CD14-positive monocyte (primary cell): ENCODE results near the gene KCNE4. TPM values are rescaled to one million over a fixed set of nuclear protein-coding genes. Genes with fewer than 3 reads are reported as not detected.

Experiments used
- DNase-seq, 3 donors: peaks; one replicate each; pipeline ENCODE4 v3.0.0-alpha.2; 2011 to 2022
- H2AFZ ChIP-seq: 2 replicates; pipeline ENCODE4 v1.6.0; 2012; ENCODE audit warnings: mild to moderate bottlenecking, low read depth, low read length, inconsistent platforms; ENCODE audit not compliant: insufficient read depth, poor library complexity, severe bottlenecking
- H3K27ac ChIP-seq, 2 donors: 1 replicate in 1 of 2; 2 replicates in 1 of 2; pipeline ENCODE4 v1.5.1; 2012 to 2013; ENCODE audit warnings: low read length in 2 of 2, control low read depth in 1 of 2, inconsistent platforms in 1 of 2, low read depth in 1 of 2, mild to moderate bottlenecking in 1 of 2
- H3K27me3 ChIP-seq, 2 donors: one replicate each; pipeline versions ENCODE4 v1.6.0 to v1.6.1; 2011 to 2013; ENCODE audit warnings: low read length in 2 of 2; ENCODE audit not compliant: control insufficient read depth in 2 of 2, insufficient read depth in 2 of 2
- H3K36me3 ChIP-seq, 2 donors: replicated peaks in 1 of 2; 1 replicate in 1 of 2; 2 replicates in 1 of 2; pipeline versions ENCODE4 v1.5.1 to v1.6.1; 2012 to 2013; ENCODE audit warnings: low read length in 2 of 2, control low read depth in 1 of 2, inconsistent platforms in 1 of 2, mild to moderate bottlenecking in 1 of 2; ENCODE audit not compliant: insufficient read depth in 2 of 2, control insufficient read depth in 1 of 2
- H3K4me1 ChIP-seq, 2 donors: 1 replicate in 1 of 2; 2 replicates in 1 of 2; pipeline versions ENCODE4 v1.5.1 to v1.6.1; 2012 to 2013; ENCODE audit warnings: low read length in 2 of 2, control low read depth in 1 of 2, inconsistent platforms in 1 of 2, mild to moderate bottlenecking in 1 of 2, moderate library complexity in 1 of 2; ENCODE audit not compliant: insufficient read depth in 2 of 2, control insufficient read depth in 1 of 2
- H3K4me2 ChIP-seq: replicated peaks from 2 replicates; pipeline ENCODE3; 2012; ENCODE audit warnings: low read length, moderate library complexity, mild to moderate bottlenecking; ENCODE audit not compliant: poor library complexity, severe bottlenecking; ENCODE audit errors: extremely low read depth
- H3K4me3 ChIP-seq, 3 experiments: fragments of 200-600 bp in 1 of 3; sonication (generic) in 1 of 3; replicated peaks in 1 of 3; 1 replicate in 2 of 3; 2 replicates in 1 of 3; pipeline ENCODE4 v1.5.1; 2011 to 2013; ENCODE audit warnings: low read length in 3 of 3, mild to moderate bottlenecking in 3 of 3, control low read depth in 2 of 3, low read depth in 2 of 3, inconsistent platforms in 1 of 3, moderate library complexity in 1 of 3
- H3K79me2 ChIP-seq: 2 replicates; pipeline ENCODE4 v1.6.0; 2012; ENCODE audit warnings: mild to moderate bottlenecking, control low read depth, inconsistent platforms, low read length, moderate library complexity; ENCODE audit not compliant: insufficient read depth
- H3K9ac ChIP-seq: 2 replicates; pipeline ENCODE4 v1.6.0; 2017; ENCODE audit warnings: low read length, mild to moderate bottlenecking; ENCODE audit not compliant: insufficient read depth, poor library complexity, severe bottlenecking
- H3K9me3 ChIP-seq, 2 donors: replicated peaks in 1 of 2; 1 replicate in 1 of 2; 2 replicates in 1 of 2; pipeline versions ENCODE4 v1.5.1 to v1.6.1; 2012 to 2013; ENCODE audit warnings: low read length in 2 of 2, control low read depth in 1 of 2; ENCODE audit not compliant: control insufficient read depth in 1 of 2, insufficient read depth in 1 of 2
- H4K20me1 ChIP-seq: 2 replicates; pipeline ENCODE4 v1.6.0; 2012; ENCODE audit warnings: mild to moderate bottlenecking, low read length, control low read depth, moderate library complexity; ENCODE audit not compliant: insufficient read depth
- H3K27ac Mint-ChIP-seq, 7 donors: one replicate each; pipeline ENCODE4 v1.8.0; 2020; ENCODE audit warnings: mild to moderate bottlenecking in 7 of 7, mixed read lengths in 7 of 7, moderate library complexity in 6 of 7, inconsistent platforms in 2 of 7
- H3K27me3 Mint-ChIP-seq, 3 donors: one replicate each; pipeline ENCODE4 v1.8.0; 2021 to 2022; ENCODE audit warnings: low read depth in 3 of 3, mild to moderate bottlenecking in 3 of 3, mixed read lengths in 3 of 3, moderate library complexity in 3 of 3, inconsistent platforms in 1 of 3
- H3K36me3 Mint-ChIP-seq, 2 donors: one replicate each; pipeline ENCODE4 v1.8.0; 2020; ENCODE audit warnings: mixed read lengths in 2 of 2, inconsistent platforms in 1 of 2, mild to moderate bottlenecking in 1 of 2
- H3K4me1 Mint-ChIP-seq: one replicate; pipeline ENCODE4 v1.8.0; 2020; ENCODE audit warnings: mild to moderate bottlenecking, mixed read lengths
- H3K4me3 Mint-ChIP-seq, 2 donors: one replicate each; pipeline ENCODE4 v1.8.0; 2020; ENCODE audit warnings: mild to moderate bottlenecking in 2 of 2, mixed read lengths in 2 of 2, moderate library complexity in 1 of 2
- H3K9me3 Mint-ChIP-seq, 7 donors: one replicate each; pipeline ENCODE4 v1.8.0; 2020 to 2022; ENCODE audit warnings: mixed read lengths in 7 of 7, mild to moderate bottlenecking in 6 of 7, moderate library complexity in 6 of 7, inconsistent platforms in 2 of 7
- WGBS: methylation state at CpG from one replicate; pipeline ENCODE4 v1.1.5; 2013; ENCODE audit warnings: missing lambda C conversion rate; ENCODE audit not compliant: insufficient coverage; 5-methylcytosine and 5-hydroxymethylcytosine counted together
- intact Hi-C, 2 donors: fragments of 100-400 bp; cut with micrococcal nuclease; formaldehyde crosslinking; loops; one replicate each; pipeline versions ENCODE4 v1.15.0 to v1.15.1; 2023
- polyA plus RNA-seq, 3 donors: library from polyadenylated mRNA; depleted of rRNA in 1 of 3; unstranded in 2 of 3; stranded (reverse) in 1 of 3; fragments of 300-500 nt in 2 of 3; fragments of >200 nt in 1 of 3; fragmentation: Illumina TruSeq in 2 of 3; gene quantifications; 1 replicate in 2 of 3; 2 replicates in 1 of 3; pipeline ENCODE4 v1.2.3, GENCODE V29; 2012 to 2021
- TF ChIP-seq, protein P1 (sequence below): fragments of 200-600 bp; IDR thresholded peaks from one replicate; pipeline ENCODE4 v1.8.0; 2022; ENCODE audit warnings: antibody characterized with exemption, mild to moderate bottlenecking

The KCNE4 gene
- polyA plus RNA-seq, 3 donors, result not detected

DNA sequence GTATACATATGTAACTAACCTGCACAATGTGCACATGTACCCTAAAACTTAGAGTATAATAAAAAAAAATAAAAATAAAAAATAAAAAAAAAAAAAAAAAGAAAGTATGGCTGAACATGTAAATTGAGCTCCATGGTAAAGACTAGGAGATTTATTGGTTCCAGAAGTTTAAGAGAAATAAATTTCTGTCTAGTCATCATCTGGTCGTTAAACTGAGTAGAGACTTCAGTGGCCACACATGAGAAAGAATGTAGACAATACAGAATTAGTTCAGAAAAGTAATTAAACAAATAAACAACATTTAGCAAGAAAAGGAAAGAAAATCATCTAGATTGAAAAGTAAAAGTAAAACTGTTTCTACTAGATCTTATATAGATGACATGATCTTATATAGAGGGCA is 12.4 kb upstream of the KCNE4 start:
- Mint-ChIP-seq H3K4me1 (peaks cover 31% of the 10 kb centered on the region), H3K4me3 (no peak overlapping the region), H3K36me3 (no peaks in the 10 kb centered on the region), H3K27ac (no peak overlapping the region), H3K9me3 (peaks cover 0 to 7% (median 1%) of the 10 kb centered on the region in 7 donors), H3K27me3 (peaks cover 0 to 5% (median 2%) of the 10 kb centered on the region in 3 donors)
- H3K9me3 ChIP-seq, result no peaks in the 10 kb centered on the region
- no peaks in the 10 kb centered on the region for H3K27me3 ChIP-seq
- no CpG with 5 or more reads among the region's 1 CpG for WGBS
- H3K9ac ChIP-seq, result no peak overlapping the region
- no peaks in the 10 kb centered on the region for H3K36me3 ChIP-seq
- TF ChIP-seq, protein P1, sequence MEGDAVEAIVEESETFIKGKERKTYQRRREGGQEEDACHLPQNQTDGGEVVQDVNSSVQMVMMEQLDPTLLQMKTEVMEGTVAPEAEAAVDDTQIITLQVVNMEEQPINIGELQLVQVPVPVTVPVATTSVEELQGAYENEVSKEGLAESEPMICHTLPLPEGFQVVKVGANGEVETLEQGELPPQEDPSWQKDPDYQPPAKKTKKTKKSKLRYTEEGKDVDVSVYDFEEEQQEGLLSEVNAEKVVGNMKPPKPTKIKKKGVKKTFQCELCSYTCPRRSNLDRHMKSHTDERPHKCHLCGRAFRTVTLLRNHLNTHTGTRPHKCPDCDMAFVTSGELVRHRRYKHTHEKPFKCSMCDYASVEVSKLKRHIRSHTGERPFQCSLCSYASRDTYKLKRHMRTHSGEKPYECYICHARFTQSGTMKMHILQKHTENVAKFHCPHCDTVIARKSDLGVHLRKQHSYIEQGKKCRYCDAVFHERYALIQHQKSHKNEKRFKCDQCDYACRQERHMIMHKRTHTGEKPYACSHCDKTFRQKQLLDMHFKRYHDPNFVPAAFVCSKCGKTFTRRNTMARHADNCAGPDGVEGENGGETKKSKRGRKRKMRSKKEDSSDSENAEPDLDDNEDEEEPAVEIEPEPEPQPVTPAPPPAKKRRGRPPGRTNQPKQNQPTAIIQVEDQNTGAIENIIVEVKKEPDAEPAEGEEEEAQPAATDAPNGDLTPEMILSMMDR, result no peak
- H3K4me2 ChIP-seq, result no peak overlapping the region
- no peaks in the 10 kb centered on the region for H4K20me1 ChIP-seq
- H3K4me1 ChIP-seq, result peaks cover 26 to 28% of the 10 kb centered on the region in 2 donors
- intact Hi-C loops, result no loop called here
- no peaks in the 10 kb centered on the region for H3K79me2 ChIP-seq
- no peak for DNase-seq
- no peak overlapping the region for H3K27ac ChIP-seq
- no peak overlapping the region for H3K4me3 ChIP-seq
- H2AFZ ChIP-seq, result no peak overlapping the region

DNA sequence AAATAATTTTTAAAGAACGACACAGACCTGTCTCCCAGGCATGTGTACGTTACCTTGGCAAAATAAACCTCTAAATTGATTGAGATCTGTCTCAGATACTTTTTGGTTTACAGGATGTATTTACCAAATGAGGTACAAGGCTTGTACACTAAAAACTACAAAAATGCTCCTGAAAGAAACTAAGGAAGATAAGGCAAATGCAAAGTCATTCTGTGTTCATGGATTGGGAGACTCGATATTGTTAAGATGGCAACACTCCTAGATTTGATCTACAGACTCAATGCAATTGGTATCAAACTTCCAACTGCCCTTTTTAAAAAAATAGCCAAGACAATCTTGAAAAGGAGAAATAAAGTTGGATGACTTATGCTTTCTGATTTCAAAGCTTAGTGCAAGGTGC is 11.5 kb upstream of the KCNE4 start:
- Mint-ChIP-seq H3K9me3 (peaks cover 0 to 4% (median 1%) of the 10 kb centered on the region in 7 donors), H3K27me3 (peaks cover 0 to 5% (median 2%) of the 10 kb centered on the region in 3 donors), H3K36me3 (no peaks in the 10 kb centered on the region), H3K4me1 (peaks cover 31% of the 10 kb centered on the region), H3K27ac (no peak overlapping the region), H3K4me3 (no peak overlapping the region)
- no peaks in the 10 kb centered on the region for H3K9me3 ChIP-seq
- H3K27ac ChIP-seq, result no peak overlapping the region
- peaks cover 26 to 28% of the 10 kb centered on the region in 2 donors for H3K4me1 ChIP-seq
- H4K20me1 ChIP-seq, result no peaks in the 10 kb centered on the region
- no peaks in the 10 kb centered on the region for H3K27me3 ChIP-seq
- no peak overlapping the region for H3K4me2 ChIP-seq
- H3K4me3 ChIP-seq, result no peak overlapping the region
- intact Hi-C loops, result no loop called here
- no peak for DNase-seq
- no CpG with 5 or more reads among the region's 3 CpGs for WGBS
- TF ChIP-seq, protein P1, result no peak
- no peak overlapping the region for H3K9ac ChIP-seq
- no peaks in the 10 kb centered on the region for H3K79me2 ChIP-seq
- no peak overlapping the region for H2AFZ ChIP-seq
- no peaks in the 10 kb centered on the region for H3K36me3 ChIP-seq
